HepG2 (cell line): Measurements from ENCODE around the gene MAVS. TPM values are rescaled to one million over a fixed set of nuclear protein-coding genes. Genes with fewer than 3 reads are reported as not detected.

Experiments
- AGO1 ChIP-seq: fragments of 200-400 bp; formaldehyde crosslinking; IDR thresholded peaks from 2 replicates; pipeline ENCODE4 v1.6.1; 2017; ENCODE audit warnings: mild to moderate bottlenecking, low read depth, low read length, moderate library complexity; ENCODE audit not compliant: poor library complexity, severe bottlenecking
- CENPX ChIP-seq: sonication (generic); formaldehyde crosslinking; IDR thresholded peaks from 2 replicates; pipeline ENCODE4 v1.9.0; 2021; ENCODE audit warnings: mild to moderate bottlenecking, missing genetic modification reagents, moderate library complexity
- DNMT3B ChIP-seq: conservative IDR thresholded peaks from 2 replicates; pipeline ENCODE4 v1.6.1; 2016; ENCODE audit warnings: missing biosample characterization, control low read depth
- GABPB1 ChIP-seq: IDR thresholded peaks from 2 replicates; pipeline ENCODE4 v1.6.1; 2016; ENCODE audit warnings: mild to moderate bottlenecking, missing genetic modification reagents, moderate library complexity, missing compliant biosample characterization
- GATAD1 ChIP-seq: IDR thresholded peaks from 2 replicates; pipeline ENCODE4 v1.6.1; 2016; ENCODE audit warnings: missing genetic modification reagents, missing compliant biosample characterization
- HDAC6 ChIP-seq: fragments of 200-600 bp; sonication (generic); IDR thresholded peaks from 2 replicates; pipeline ENCODE4 v1.7.0; 2017; ENCODE audit warnings: mild to moderate bottlenecking, antibody characterized with exemption, low read length, low read depth
- HMG20A ChIP-seq: IDR thresholded peaks from 2 replicates; pipeline ENCODE4 v1.6.1; 2016; ENCODE audit warnings: borderline replicate concordance
- HOXA7 ChIP-seq: sonication (generic); formaldehyde crosslinking; IDR thresholded peaks from 2 replicates; pipeline ENCODE4 v1.8.1; 2022; ENCODE audit warnings: mild to moderate bottlenecking, missing genetic modification reagents, moderate library complexity
- ISX ChIP-seq: sonication (generic); formaldehyde crosslinking; conservative IDR thresholded peaks from 2 replicates; pipeline ENCODE4 v1.5.0; 2020; ENCODE audit warnings: missing genetic modification reagents
- KDM3A ChIP-seq: IDR thresholded peaks from 2 replicates; pipeline ENCODE4 v1.6.1; 2018; ENCODE audit warnings: low read depth, missing compliant biosample characterization
- KLF16 ChIP-seq, 2 experiments: sonication (generic) in 1 of 2; formaldehyde crosslinking in 1 of 2; IDR thresholded peaks; 2 replicates each; pipeline versions ENCODE4 v1.6.1 to v1.8.0; 2016 to 2023; ENCODE audit warnings: missing genetic modification reagents in 2 of 2, missing compliant biosample characterization in 1 of 2
- MAFK ChIP-seq, 2 experiments: IDR thresholded peaks in 1 of 2; conservative IDR thresholded peaks in 1 of 2; 2 replicates each; pipeline ENCODE4 v1.6.1; 2011; ENCODE audit warnings: improper control_type of control experiment in 2 of 2, low read length in 2 of 2
- NAIF1 ChIP-seq: sonication (generic); formaldehyde crosslinking; IDR thresholded peaks from 2 replicates; pipeline ENCODE4 v1.5.0; 2020; ENCODE audit warnings: mild to moderate bottlenecking, missing genetic modification reagents, borderline replicate concordance
- NFIC ChIP-seq: IDR thresholded peaks from 2 replicates; pipeline ENCODE4 v1.6.1; 2012; ENCODE audit warnings: mild to moderate bottlenecking, low read length, inconsistent platforms
- NR3C1 ChIP-seq: sonication (generic); formaldehyde crosslinking; IDR thresholded peaks from 2 replicates; pipeline ENCODE4 v1.4.0; 2020; ENCODE audit warnings: missing genetic modification reagents
- ONECUT2 ChIP-seq: sonication (generic); formaldehyde crosslinking; IDR thresholded peaks from 2 replicates; pipeline ENCODE4 v1.4.0; 2020; ENCODE audit warnings: missing genetic modification reagents
- POGZ ChIP-seq: sonication (generic); formaldehyde crosslinking; IDR thresholded peaks from 2 replicates; pipeline ENCODE4 v1.4.0; 2020; ENCODE audit warnings: mild to moderate bottlenecking, missing genetic modification reagents
- POLR2A ChIP-seq, 2 experiments: IDR thresholded peaks; 2 replicates each; pipeline ENCODE4 v1.6.1; 2011; ENCODE audit warnings: low read depth in 2 of 2, low read length in 2 of 2, mild to moderate bottlenecking in 1 of 2, moderate library complexity in 1 of 2; ENCODE audit not compliant: insufficient read depth in 1 of 2
- RFX1 ChIP-seq: fragments of 450-650 bp; IDR thresholded peaks from 2 replicates; pipeline ENCODE4 v1.6.1; 2017
- STAT5B ChIP-seq: sonication (generic); formaldehyde crosslinking; IDR thresholded peaks from 2 replicates; pipeline ENCODE4 v1.4.0; 2020; ENCODE audit warnings: missing genetic modification reagents
- ZBTB21 ChIP-seq: sonication (generic); formaldehyde crosslinking; IDR thresholded peaks from 2 replicates; pipeline ENCODE4 v1.4.0; 2020; ENCODE audit warnings: missing genetic modification reagents
- ZFY ChIP-seq: sonication (generic); formaldehyde crosslinking; IDR thresholded peaks from 2 replicates; pipeline ENCODE4 v1.4.0; 2020; ENCODE audit warnings: missing genetic modification reagents
- ZNF207 ChIP-seq: fragments of 450-650 bp; IDR thresholded peaks from 2 replicates; pipeline ENCODE4 v1.6.1; 2016; ENCODE audit warnings: antibody characterized with exemption, borderline replicate concordance
- ZNF253 ChIP-seq: sonication (generic); formaldehyde crosslinking; IDR thresholded peaks from 2 replicates; pipeline ENCODE4 v1.8.0; 2022; ENCODE audit warnings: mild to moderate bottlenecking, missing genetic modification reagents, borderline replicate concordance
- ZNF704 ChIP-seq: sonication (generic); formaldehyde crosslinking; IDR thresholded peaks from 2 replicates; pipeline ENCODE4 v1.8.1; 2023; ENCODE audit warnings: mild to moderate bottlenecking, inconsistent platforms, moderate library complexity, missing genetic modification reagents, borderline replicate concordance
- ZNF766 ChIP-seq: sonication (generic); formaldehyde crosslinking; IDR thresholded peaks from 2 replicates; pipeline ENCODE4 v1.5.0; 2020; ENCODE audit warnings: missing genetic modification reagents, borderline replicate concordance
- ZSCAN25 ChIP-seq: sonication (generic); formaldehyde crosslinking; IDR thresholded peaks from 2 replicates; pipeline ENCODE4 v1.8.0; 2022; ENCODE audit warnings: mild to moderate bottlenecking, missing genetic modification reagents
- polyA plus RNA-seq, 8 experiments: library from polyadenylated mRNA; depleted of rRNA in 3 of 8; stranded (reverse) in 7 of 8; unstranded in 1 of 8; fragments of >200 nt; fragmentation: Illumina TruSeq in 4 of 8; extraction: Trizol in 4 of 8; gene quantifications; 2 replicates each; pipeline versions ENCODE4 v1.2.1 to v1.2.3, GENCODE V29; 2011 to 2016; ENCODE audit warnings: low read depth in 4 of 8, missing spikeins in 1 of 8, mixed read lengths in 1 of 8; ENCODE audit not compliant: insufficient read depth in 1 of 8
- total RNA-seq, 5 experiments: library from RNA; depleted of rRNA; stranded (reverse); fragments of >200 nt; fragmentation: Illumina TruSeq; extraction: Trizol; gene quantifications; 2 replicates each; pipeline ENCODE4 v1.2.3, GENCODE V29; 2016; ENCODE audit warnings: low read depth in 1 of 5
- TF ChIP-seq, protein P1 (sequence below): IDR thresholded peaks from 2 replicates; pipeline ENCODE4 v1.6.1; 2016; ENCODE audit warnings: missing biosample characterization, missing genetic modification reagents, low read depth
- TF ChIP-seq, protein P2 (sequence below): sonication (generic); formaldehyde crosslinking; IDR thresholded peaks from 2 replicates; pipeline ENCODE4 v1.8.0; 2022; ENCODE audit warnings: missing genetic modification reagents, mild to moderate bottlenecking, inconsistent platforms, borderline replicate concordance

Gene MAVS
- total and polyA plus RNA-seq, 2 of the 13 experiments (the other 11 are each of a cell fraction or from before 2014, with no cell fraction given): 27.3 to 36.6 TPM

DNA sequence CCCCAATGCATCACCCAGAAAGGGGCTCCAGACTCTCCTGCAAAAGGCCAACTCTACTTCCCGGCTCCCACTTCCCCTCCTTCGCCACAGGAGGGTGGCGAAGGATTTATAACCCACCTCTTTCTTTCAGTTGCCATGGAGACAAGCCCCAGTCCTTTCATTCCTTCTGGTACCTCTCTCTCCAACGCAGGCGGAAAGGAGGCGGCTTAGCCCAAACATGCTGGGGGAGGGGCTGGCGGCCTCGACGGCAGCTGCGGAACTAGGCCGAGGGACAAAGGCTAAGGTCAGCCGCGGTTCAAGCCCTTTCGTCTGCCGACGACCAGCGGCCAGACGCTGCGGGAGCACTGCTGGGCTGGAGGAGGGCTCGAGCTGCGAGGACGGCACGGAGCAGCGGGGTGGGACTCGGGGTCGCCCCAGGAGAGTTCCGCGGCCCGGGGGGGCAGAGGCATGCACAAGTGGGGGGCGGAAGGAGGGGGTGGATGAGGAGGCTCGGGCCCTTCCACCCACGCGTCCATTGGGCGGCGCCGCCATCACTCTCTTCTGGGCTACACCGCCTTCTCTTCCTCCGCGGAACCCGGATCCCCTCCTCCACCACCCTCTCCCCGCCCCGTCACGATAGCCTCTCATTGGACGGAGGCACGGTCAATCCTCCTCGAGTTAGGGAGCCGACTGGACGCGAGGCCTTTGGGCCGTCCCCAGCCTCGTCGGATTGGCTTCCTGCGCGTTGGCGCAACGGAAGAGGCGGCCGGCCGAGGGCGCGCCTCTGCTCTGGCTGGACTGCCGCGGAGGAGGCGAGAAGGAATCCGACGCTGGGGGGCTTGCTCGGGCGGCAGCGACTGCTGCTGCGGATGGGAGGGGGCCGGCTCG lies 42.2 kb downstream of the MAVS start, which contains the start of gene PANK2 (continued):
- TF ChIP-seq MAFK (conservative IDR thresholded peaks at IDR 0.05 in 1 of 2, IDR thresholded peaks at IDR 0.05 in 1 of 2; ENCODE audit: low read length in 2 of 2) (no peak), KLF16 (CRISPR knock-in tag; IDR thresholded peaks at IDR 0.05) (peak in 1 of 2 experiments; percentile 88; a peak in 2 of 4 replicates), ISX (CRISPR knock-in tag) (no peak), ZNF704 (CRISPR knock-in tag) (peak; percentile 96), DNMT3B (peak; percentile 91; the same call in 1 of the 2 replicates), ONECUT2 (CRISPR knock-in tag) (no peak), POLR2A (IDR thresholded peaks at IDR 0.05; ENCODE audit: insufficient read depth in 1 of 2, low read depth in 2 of 2, low read length in 2 of 2) (peak; percentile 88 to 89), CENPX (CRISPR knock-in tag) (no peak), NFIC (no peak), HOXA7 (CRISPR knock-in tag) (no peak), GABPB1 (CRISPR knock-in tag) (peak; percentile 97), POGZ (peak; percentile 94), HDAC6 (no peak), HMG20A (no peak; the same call in 1 of the 2 replicates), ZBTB21 (CRISPR knock-in tag) (no peak; the same call in none of the 2 replicates), NR3C1 (no peak), GATAD1 (CRISPR knock-in tag) (peak; percentile 81), ZNF253 (CRISPR knock-in tag) (no peak), ZNF766 (CRISPR knock-in tag) (peak; percentile 89; the same call in 1 of the 2 replicates), ZFY (CRISPR knock-in tag) (peak; percentile 90), KDM3A (CRISPR knock-in tag) (peak; percentile 94; the same call in 1 of the 2 replicates), STAT5B (CRISPR knock-in tag) (peak; percentile 83; the same call in 1 of the 2 replicates), RFX1 (peak; percentile 88), AGO1 (peak; percentile 85), ZNF207 (no peak), ZSCAN25 (CRISPR knock-in tag) (0 out of 2 replicates have a peak, but pooled peaks have one; percentile 39), NAIF1 (CRISPR knock-in tag) (peak; percentile 82; the same call in 1 of the 2 replicates)
- TF ChIP-seq, protein P1, sequence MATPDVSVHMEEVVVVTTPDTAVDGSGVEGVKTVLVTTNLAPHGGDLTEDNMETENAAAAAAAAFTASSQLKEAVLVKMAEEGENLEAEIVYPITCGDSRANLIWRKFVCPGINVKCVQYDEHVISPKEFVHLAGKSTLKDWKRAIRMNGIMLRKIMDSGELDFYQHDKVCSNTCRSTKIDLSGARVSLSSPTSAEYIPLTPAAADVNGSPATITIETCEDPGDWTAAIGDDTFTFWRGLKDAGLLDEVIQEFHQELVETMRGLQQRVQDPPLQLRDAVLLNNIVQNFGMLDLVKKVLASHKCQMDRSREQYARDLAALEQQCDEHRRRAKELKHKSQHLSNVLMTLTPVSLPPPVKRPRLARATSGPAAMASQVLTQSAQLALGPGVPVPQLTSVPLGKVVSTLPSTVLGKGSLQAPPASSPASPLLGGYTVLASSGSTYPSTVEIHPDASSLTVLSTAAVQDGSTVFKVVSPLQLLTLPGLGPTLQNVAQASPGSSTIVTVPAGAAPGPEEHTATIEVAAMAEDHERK (CRISPR knock-in tag): 0 out of 2 replicates have a peak, but pooled peaks have one; percentile 30
- TF ChIP-seq, protein P2, sequence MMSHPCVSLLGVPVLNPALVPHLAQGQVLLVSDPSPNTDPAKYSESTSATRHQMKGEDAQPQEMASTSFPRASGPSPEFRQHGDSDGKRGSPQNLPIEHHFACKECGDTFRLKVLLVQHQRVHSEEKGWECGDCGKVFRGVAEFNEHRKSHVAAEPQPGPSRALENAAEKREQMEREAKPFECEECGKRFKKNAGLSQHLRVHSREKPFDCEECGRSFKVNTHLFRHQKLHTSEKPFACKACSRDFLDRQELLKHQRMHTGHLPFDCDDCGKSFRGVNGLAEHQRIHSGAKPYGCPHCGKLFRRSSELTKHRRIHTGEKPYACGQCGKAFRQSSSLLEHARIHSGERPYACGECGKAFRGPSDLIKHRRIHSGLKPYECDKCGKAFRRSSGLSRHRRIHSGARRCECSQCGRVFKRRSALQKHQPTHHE (CRISPR knock-in tag): peak; percentile 79
